ENCODE measurements around the gene SHH.

Gene SHH

DNA sequence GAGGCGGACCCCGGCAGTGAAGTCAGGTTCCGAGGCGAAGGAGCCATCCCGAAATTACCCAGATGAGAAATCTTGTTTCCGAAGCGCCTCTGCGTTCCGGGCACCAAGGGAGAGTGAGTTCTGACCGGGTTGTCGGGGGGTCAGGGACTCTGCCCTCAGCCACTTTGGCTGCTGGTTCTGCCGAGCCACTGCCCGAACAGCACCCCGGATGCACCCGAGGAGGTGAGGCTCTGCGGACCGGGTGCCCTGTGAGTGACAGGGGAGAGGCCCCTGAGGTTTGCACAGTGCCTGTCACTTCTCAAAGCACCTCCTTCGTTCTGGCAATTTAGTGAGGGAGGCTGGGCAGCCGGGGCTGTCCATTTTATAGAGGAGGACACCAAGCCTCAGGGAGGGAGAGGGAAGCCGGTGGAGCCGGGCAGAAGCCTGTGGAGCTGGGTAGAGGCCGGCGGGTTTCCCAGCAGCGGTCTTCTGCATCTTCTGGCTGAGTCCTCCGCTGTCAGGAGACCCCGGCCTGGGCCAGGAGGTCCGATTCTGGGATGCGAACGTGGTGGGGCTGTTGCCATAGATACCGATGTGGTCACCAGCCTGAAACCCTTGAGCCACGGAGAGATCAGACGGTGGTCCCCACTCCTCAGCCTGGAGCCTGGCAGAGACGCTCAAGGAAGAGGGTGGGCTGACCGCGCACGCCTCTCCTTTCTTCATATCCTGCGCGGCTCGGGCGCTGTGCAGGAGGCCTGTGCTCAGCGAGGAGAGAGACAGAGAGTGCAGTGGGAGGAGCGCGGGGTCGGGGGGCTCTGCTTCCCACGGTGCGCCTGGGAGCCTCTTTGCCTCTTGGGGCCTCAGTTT is 18.9 kb upstream of the SHH start:
- no peak for DNase-seq (ENCODE audit: low read depth in 2 of 2)
- H3K4me3 ChIP-seq (replicated peaks in 1 of 2; ENCODE audit: low read depth in 2 of 2, low read length in 2 of 2) = no peak overlapping the region
- TF ChIP-seq, protein P1, sequence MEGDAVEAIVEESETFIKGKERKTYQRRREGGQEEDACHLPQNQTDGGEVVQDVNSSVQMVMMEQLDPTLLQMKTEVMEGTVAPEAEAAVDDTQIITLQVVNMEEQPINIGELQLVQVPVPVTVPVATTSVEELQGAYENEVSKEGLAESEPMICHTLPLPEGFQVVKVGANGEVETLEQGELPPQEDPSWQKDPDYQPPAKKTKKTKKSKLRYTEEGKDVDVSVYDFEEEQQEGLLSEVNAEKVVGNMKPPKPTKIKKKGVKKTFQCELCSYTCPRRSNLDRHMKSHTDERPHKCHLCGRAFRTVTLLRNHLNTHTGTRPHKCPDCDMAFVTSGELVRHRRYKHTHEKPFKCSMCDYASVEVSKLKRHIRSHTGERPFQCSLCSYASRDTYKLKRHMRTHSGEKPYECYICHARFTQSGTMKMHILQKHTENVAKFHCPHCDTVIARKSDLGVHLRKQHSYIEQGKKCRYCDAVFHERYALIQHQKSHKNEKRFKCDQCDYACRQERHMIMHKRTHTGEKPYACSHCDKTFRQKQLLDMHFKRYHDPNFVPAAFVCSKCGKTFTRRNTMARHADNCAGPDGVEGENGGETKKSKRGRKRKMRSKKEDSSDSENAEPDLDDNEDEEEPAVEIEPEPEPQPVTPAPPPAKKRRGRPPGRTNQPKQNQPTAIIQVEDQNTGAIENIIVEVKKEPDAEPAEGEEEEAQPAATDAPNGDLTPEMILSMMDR (IDR thresholded peaks at IDR 0.05; ENCODE audit: low read depth, low read length) = no peak

DNA sequence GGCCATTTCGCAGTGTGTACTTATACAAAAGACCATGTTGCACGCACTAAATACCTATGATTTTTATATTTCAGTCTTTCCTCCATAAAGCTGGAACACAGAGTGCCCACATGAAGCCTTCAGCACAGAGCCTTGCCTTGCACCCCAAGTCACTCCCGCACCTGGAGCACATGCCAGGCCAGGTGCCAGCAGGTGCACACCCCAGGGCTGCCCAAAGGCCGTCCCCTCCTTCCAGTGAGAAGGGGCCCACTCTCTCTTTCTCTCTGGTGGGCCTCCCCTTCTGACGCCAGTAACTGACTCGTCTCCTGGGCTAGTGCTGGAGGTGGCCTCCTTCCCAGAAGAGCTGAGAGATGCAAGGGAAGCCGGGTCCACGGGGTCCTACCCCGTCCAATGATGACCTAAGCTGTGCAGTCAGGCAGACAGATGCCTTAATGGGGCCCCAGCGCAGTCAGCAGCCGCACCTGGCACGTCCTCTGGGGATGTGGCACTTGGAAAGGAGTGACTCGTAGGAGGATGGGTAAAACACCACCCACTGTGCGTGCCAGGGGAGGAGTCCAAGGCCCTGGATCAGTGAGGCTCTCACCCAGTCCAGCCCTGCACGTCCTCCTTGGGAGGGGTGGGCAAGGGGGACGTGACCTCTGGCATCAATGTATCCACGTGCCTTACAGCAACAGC is 17.7 kb upstream of the SHH start:
- H3K4me3 ChIP-seq (replicated peaks in 1 of 2; ENCODE audit: low read depth in 2 of 2, low read length in 2 of 2) = no peak overlapping the region
- TF ChIP-seq, protein P1 (IDR thresholded peaks at IDR 0.05; ENCODE audit: low read depth, low read length) = no peak
- DNase-seq (ENCODE audit: low read depth in 2 of 2) = no peak

DNA sequence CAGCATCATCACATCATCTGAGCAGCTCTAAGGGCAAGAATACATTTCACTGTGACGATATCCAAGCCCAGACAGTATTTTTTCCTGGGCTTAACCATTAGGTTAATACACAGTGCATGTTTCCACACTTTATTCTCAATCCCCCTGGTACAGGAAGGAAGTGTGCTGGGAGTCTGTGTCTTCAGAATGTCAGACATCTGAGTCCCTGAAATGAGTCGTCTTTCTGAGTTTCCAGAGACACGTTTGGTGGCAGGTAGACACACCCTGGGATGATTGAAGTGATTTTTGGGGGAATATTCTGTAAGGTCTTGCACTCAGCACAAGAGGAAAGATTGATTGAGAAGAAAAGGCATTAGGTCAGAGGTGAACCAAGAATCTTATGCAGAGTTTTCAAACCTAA is 13.1 kb upstream of the SHH start:
- no peak for DNase-seq (ENCODE audit: low read depth in 2 of 2)
- TF ChIP-seq, protein P1 (IDR thresholded peaks at IDR 0.05; ENCODE audit: low read depth, low read length) = no peak
- no peak overlapping the region for H3K4me3 ChIP-seq (replicated peaks in 1 of 2; ENCODE audit: low read depth in 2 of 2, low read length in 2 of 2)

DNA sequence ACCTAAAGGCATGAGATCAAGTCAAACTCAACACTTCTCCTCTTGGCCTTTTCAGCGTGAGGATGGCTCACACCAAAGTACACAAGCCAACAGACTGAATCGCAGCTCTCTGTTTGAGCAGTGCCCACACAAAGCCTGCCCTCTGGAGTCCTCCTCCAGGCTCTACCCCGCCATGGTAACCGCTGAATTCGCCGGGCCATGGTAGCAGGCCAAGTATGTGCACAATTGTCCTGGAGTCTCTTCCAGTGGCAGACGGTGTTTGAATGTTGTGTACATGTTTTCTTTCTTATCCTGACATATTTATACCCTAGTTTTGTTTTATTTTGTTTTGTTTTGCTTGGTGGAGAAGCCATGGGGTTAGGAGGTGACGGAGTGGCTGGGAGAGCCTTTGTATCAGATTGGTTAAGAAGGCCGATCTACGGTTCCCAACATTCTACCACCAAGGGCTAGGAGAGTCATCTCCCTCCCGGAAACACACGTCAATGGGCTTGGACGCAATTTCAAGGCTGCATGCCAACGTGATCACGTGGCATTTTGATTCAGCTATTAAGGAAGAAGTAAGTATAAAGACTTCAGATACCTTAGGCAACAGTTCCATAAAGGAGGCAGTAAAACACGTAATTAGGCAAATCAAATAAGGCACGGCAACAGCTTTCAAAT is 12.1 kb upstream of the SHH start:
- DNase-seq (ENCODE audit: low read depth in 2 of 2) = peak; percentile 41 to 62
- TF ChIP-seq, protein P1 (IDR thresholded peaks at IDR 0.05; ENCODE audit: low read depth, low read length) = no peak
- H3K4me3 ChIP-seq (replicated peaks in 1 of 2; ENCODE audit: low read depth in 2 of 2, low read length in 2 of 2) = no peak overlapping the region

DNA sequence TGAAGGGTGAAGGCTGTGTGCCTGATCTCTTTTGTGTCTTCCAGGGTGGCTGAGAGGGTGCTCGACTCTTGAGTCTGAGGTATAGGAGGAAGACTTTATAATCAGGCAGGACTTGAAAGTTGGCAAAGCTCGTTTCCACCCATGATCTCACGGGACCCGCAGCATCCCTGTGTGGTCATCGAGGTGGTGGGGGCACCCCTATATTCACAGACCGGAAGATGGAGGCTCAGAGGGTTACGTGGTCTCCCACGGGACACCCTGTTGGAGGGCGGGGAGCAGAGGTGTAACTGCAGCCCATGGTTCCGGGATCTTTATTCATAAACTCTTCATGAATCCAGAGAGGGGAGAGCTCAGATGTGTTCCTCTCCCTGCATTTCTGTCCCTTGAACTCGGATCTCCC is 9.6 kb upstream of the SHH start:
- TF ChIP-seq, protein P1 (IDR thresholded peaks at IDR 0.05; ENCODE audit: low read depth, low read length) = no peak
- no peak for DNase-seq (ENCODE audit: low read depth in 2 of 2)
- no peak overlapping the region for H3K4me3 ChIP-seq (replicated peaks in 1 of 2; ENCODE audit: low read depth in 2 of 2, low read length in 2 of 2)

DNA sequence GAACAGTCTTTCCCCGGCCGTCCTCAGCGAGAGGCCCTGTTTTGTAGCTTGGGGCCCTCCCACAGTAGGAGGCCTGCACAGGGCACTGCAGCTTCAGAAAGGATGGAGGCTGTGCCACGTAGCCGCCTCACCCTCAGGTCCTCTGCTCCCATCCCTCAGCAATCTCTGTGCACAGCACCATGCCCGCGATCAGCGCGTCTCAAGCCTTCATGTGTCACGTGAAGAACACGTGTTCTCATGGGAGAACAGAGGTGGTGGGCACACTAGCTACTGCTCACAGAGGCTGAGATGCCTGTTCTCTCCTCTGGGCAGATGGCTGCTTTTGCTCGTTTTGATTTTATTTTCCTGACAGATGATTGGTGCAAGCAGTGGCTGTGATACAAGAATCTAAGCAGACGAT is 8.5 kb upstream of the SHH start:
- TF ChIP-seq, protein P1 (IDR thresholded peaks at IDR 0.05; ENCODE audit: low read depth, low read length) = no peak
- DNase-seq (ENCODE audit: low read depth in 2 of 2) = no peak
- H3K4me3 ChIP-seq (replicated peaks in 1 of 2; ENCODE audit: low read depth in 2 of 2, low read length in 2 of 2) = no peak overlapping the region
